Measurements from ENCODE around the gene TUBGCP2.
"Not testable (repeated sequence)": the region's sequence is repeated elsewhere in the genome, so short reads cannot be mapped to it uniquely, and the experiment has no call there.

Gene TUBGCP2

DNA sequence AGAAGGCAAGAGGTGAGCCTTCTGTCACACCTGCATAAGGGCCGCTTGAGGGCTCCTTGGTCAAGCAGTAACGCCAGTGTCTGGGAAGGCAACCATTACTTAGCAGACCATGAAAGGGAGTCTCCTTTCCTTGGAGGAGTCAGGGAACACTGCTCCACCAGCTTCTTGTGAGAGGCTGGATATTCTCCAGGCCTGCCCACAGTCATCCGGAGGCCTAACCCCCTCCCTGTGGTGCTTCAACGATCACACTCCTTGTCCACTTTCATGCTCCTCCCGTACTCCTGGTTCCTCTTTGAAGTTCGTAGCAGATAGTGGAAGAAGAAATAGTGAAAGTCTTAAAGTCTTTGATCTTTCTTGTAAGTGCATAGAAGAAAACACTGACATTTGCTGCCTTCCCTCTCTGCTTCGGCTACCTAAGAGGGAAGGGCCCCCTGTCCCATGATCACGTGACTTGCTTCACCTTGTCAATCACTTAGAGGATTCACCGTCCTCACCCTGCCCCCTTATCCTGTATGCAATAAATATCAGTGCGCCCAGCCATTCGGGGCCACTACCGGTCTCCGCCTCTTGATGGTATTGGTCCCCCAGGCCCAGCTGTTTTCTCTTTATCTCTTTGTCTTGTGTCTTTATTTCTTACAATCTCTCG, 13.5 kb upstream of the TUBGCP2 start:
- not testable (repeated sequence) for DNase-seq

DNA sequence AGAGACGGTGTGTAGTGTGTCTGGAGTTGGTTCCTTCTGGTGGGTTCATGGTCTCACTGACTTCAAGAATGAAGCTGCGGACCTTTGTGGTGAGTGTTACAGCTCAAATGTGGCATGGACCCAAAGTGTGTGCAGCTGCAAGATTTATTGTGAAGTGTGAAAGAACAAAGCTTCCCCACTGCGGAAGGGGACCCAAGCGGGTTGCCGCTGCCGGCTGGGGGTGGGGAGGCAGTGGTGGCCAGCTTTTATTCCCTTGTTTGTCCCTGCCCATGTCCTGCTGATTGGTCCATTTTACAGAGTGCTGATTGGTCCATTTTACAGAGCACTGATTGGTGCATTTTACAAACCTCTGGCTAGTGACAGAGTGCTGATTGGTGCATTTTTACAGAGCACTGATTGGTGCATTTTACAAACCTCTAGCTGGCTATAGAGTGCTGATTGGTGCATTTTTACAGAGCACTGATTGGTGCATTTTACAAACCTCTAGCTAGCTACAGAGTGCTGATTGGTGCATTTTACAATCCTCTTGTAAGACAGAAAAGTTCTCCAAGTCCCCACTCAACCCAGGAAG, 12.3 kb upstream of the TUBGCP2 start:
- DNase-seq: not testable (repeated sequence)

DNA sequence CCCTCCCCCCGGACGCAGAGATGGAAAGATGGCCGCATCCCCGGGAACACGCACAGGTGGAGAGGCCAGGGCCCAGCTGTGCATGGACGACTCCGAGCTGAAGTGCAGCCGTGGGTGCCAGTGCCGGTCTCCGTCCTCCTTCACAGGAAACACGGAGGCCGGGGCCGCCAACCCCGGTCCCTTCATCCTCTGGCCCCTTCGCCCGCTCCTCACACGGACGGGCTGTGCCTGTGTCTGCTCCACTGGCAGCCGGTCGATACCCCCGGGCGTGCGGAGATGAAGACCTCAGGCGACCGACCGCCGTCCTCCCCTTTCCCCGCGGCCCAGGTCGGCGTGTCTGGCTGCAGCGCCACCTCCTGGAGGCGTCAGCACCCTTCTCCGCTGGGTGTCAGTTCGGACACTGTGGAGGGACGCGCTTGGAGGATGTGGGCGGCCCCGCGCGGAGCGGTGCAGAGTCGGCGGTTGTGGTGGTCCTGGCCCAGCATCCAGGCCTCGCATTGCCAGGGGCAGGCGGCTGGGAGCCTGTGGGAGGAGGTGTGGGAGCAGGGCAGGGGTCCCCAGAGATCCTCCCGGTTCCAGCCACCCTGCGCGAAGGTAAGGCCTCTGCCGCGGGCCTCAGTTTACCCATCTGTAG, 9.9 kb upstream of the TUBGCP2 start:
- peak; percentile 91 for DNase-seq

DNA sequence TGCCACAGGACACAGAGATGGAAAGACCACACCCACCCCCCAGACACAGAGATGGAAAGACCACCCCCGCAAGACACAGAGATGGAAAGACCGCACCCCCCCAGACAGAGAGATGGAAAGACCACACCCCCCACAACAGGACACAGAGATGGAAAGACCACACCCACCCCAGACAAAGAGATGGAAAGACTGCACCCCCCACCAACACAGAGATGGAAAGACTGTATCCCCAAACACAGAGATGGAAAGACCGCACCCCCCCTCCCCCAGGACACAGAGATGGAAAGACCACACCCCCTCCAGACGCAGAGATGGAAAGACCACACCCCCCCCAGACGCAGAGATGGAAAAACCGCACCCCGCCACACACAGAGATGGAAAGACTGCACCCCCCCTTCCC, 8.1 kb upstream of the TUBGCP2 start:
- no peak for DNase-seq

DNA sequence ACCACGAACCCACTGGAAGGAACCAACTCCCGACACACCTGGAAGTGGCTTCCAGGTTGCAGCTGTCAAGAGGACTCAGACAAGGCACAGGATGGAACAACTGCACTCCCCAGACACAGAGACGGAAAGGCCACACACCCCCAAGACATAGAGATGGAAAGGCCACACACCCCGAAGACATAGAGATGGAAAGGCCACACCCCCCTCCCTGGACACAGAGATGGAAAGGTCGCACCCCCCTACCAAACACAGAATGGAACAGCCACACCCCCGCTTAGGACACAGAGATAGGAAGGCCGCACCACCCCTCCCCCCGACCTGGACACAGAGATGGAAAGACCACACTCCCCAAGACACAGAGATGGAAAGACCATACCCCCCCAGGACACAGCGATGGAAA, 7.6 kb upstream of the TUBGCP2 start:
- DNase-seq: peak; percentile 9

DNA sequence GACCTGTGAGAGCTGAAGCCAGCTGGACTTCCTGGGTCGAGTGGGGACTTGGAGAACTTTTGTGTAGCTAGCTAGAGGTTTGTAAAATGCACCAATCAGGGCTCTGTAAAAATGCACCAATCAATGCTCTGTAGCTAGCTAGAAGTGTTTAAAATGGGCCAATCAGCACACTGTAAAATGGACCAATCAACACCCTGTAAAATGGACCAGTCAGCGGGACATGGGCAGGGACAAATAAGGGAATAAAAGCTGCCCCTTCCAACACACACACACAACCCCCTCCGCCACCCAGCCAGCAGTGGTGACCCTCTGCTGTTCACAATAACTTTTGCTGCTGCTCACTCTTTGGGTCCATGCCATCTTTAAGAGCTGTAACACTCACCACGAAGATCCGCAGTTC, 7.2 kb upstream of the TUBGCP2 start:
- peak; percentile 46 for DNase-seq

DNA sequence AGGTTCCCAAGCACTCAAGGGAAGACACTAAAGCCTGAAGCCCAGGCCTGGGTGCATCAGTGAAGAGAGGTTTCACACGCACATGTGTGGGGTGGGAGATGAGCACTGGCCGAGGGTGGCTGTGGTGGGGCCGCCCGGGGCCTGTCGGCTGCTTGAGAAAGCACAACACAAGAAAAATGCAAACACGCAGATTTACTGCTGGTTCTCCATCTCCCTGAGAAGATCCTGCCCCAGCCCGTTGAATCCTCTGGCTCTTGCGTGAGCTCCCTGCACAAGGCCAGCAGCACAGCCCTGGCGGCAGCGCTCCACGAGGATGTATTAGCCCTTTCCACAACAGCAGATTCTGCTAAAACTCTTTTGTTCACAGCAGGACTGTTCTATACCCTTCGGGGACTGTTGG, 6.2 kb upstream of the TUBGCP2 start:
- no peak for DNase-seq

DNA sequence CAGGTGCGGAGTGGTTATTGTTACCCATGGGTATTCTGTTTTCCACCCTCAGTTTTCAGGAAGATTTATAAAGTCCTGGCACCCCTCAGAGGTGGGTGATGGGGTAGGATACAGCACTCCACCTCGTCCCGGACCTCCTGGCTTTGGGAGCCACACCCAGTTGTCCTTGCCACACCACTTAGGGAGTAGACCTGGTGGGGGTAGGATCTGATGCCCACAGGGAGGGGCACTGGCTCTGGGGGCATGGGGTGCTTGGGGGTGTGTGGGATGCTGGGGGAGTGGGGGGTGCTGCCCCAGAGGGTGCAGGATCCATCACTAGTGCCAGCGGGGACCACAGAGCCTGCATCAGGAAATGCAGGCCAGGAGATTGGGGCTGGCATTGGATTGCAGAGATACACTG, 4.5 kb upstream of the TUBGCP2 start:
- DNase-seq: no peak

DNA sequence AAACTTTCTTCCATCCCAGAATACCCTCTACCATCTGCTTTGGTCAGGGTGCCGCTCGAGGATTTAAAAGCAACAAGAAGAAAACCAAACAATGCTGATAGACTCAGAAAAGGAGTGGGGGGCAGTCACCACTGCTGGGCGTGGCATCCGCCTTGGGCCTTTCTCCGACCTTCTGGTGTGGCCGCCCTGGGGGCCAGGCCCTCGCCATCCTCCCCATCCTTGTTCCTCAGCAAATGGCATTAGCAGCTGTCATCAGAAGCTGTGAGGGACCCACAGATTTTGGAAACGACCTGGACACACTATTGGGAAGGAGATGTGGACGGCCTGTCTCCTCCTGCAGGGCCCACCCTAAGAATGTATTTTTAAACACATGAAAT, 4.1 kb upstream of the TUBGCP2 start:
- DNase-seq: no peak

DNA sequence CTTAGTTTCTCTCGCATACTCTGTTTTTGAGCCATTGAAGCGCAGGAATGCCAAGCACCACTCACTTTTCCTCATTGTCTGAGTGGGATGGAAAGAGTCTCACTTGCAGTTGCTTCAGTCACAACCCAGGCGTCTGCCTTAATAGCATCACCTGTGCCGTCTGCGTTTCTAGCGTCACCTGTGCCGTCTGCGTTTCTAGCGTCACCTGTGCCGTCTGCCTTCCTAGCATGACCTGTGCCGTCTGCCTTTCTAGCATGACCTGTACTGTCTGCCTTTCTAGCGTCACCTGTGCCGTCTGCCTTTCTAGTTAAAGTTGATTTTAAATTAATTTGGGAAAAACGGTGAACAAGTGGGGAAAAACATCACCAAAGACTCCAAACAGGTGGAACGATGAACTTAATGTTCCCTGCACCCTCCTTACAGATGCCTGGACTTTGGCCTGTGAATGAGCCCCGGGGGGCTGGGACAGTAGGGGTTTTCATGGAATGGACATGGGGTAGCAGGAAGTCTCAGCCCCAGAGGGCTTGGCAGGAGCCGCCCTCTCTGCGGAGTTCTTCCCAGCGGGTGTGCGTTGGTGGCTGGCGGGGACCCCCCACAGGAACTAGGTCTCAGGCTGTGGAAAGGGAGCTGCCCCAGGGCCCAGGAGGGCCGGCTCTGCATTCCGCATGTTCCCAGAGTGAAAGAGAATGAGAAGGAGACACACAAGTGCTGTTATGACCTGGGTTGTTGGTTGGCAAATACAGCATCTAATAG, 3.5 kb upstream of the TUBGCP2 start:
- no peak for DNase-seq

DNA sequence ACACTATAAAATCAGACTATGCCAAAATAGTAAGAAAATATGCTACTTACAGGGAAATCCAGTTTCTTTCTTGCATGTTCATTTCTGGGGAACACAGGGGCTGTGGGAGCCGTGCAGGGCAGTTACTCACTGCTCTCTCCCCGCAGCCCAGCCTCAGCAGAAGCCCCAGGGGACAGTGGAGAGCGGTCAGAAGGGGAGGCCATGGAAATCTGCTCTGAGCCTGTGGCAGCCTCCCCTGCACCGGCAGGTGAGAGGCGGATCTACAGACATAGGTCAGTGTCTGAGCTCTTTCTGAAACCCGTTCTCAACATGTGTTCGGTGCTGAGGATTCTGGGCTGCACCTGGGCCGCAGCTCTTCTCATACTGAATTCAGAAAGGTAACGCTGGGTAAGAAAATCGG, 2.9 kb upstream of the TUBGCP2 start:
- no peak for DNase-seq

DNA sequence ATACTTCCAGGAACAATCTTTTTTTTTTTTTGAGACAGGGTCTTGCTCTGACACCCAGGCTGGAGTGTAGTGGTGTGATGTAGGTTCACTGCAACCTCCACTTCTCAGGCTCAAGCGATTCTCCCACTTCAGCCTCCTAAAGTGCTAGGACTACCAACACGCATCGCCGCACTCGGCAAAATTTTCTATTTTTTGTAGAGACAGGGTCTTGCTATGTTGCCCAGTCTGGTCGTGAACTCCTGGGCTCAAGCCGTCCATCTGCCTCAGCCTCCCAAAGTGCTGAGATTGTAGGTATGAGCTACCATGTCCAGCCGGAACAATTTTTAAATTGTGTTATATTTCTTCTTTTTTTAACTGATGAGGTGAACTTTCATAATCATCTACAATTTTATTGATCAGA, 2.1 kb upstream of the TUBGCP2 start:
- no peak for DNase-seq

DNA sequence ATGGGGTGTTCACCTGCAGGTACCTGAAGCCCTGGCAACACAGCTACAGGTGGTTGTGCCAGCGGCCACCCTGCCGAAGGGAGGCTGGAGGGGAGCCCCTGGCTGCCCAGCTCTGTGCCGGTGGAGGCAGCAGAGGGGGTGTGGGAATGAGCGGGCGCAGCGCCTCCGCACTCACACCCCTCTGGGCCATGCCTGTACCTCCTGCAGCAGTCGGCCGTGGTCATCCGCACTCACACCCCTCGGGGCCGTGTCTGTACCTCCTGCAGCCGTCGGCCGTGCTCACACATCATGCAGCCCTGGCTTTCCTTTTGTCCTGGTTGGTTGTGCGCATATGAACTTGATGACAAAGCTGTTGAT, 1.7 kb upstream of the TUBGCP2 start:
- DNase-seq: no peak

DNA sequence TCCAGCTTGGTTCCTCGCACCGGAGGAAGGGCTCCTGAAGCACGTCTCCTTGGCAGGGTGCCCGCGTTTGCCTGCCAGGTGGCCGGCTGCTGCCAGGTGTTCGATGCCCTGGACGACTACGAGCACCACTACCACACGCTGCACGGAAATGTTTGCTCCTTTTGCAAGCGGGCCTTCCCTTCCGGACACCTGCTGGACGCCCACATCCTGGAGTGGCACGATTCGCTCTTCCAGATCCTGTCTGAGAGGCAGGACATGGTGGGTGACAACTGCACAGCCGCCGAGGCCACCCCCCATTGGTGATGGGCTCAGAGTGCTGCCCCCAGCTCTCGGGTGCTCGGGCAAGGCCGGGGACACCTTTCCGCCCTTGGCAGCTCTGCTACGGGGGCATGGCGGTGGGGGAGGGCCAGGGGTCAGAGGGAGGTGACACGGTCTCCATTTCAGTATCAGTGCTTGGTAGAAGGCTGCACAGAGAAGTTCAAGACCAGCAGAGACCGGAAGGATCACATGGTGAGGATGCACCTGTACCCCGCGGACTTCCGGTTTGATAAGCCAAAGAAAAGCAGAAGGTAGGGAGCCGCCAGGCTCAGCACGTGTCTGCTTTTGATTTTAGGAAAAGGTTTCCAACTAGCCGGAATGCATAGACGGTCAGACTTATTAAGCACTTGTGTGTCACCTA, 1.2 kb upstream of the TUBGCP2 start:
- DNase-seq: no peak

DNA sequence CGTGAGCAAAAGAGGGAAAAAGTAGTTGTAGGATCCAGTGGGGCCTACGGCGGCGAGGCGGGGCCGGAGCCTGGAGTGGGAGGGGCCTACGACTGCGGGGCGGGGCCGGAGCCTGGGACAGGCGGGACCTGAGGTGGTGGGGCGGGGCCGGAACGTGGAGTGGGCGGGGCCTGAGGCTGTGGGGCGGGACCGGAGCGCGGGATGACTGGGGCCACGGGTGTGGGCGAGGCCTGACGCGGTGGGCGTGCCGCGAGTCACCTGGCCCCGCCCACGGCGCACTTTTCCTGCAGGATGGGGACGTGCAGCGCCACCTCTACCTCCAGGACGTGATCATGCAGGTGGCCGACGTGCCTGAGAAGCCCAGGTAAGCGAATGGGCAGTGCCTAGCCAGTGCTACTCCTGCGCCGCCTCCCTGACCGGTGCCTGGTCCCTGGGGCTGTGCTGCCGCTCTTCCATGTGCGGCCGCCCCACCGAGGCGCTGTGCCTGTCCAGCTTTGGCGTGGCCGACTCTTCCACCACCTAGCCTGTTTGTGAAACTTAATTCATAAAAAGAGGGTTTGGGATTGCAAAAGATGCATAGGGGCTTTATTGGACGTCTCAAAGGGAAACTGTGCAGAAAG, 538 bp upstream of the TUBGCP2 start:
- DNase-seq: peak; percentile 95

DNA sequence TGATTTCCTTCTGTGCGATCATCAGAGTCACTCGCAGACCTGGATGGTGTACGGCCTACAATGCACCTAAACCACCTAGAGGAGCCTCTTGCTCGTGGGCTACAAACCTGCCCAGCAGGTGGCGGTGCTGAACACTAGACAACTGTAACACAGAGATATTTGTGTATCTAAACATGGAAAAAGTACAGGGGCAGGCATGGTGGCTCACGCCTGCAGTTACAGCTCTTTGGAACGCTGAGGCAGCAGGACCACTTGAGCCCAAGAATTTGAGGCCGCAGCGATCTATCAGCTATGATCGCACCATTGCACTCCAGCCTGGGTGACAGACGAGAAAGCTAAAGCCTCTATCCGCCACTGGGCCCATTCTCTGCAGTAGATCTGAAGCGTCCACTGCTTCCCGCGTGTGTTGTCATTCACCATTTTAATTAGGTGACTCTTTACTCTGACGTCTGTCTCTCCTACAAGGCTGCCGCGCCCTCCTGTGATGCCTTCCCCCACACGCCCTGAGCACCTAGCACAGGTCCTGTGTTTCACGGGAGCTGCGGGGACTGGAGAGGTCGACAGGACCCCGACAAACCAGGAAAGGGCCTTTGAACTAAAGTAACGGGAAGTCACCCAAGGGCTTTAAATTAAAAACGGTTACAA, 774 bp downstream of the TUBGCP2 start:
- DNase-seq: peak; percentile 86

DNA sequence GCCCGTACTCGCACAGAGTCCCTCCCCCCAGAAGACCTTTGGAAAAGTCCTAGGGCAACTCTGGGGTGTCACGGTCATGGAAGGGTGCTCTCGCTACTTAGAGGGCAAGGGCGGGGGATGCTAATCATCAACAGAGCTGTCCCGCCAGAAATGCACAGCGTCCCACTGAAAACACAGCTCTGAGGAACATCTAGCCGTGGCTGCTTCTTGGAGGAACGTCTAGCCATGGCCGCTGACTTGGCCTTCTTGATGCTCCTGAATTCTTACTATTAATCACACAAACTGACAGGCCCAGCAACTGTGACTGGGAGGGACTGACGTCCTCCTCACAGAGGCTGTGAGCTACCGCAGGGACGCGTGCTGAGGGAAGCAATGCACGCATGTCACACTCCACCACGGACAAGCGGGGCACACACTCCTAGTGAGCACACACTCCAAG, 1.7 kb downstream of the TUBGCP2 start:
- DNase-seq: no peak

DNA sequence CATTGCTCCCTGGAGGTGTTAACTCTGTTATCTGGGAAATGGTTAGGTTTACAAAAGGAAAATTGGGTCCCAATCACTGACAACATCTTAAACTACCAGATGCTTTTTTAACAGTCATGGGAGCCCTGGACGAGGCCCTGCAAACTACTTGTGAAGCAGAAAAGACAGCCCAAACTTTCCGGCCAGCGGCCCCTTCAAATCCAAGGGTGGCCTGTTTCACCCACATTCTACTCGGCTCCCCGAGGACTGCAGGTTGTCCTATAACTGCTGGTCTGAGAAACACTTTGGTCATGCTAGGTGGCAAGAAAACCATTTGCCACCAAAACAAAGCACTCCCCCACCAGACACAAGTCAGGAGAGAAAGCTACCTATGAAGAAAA, 2.6 kb downstream of the TUBGCP2 start:
- no peak for DNase-seq

DNA sequence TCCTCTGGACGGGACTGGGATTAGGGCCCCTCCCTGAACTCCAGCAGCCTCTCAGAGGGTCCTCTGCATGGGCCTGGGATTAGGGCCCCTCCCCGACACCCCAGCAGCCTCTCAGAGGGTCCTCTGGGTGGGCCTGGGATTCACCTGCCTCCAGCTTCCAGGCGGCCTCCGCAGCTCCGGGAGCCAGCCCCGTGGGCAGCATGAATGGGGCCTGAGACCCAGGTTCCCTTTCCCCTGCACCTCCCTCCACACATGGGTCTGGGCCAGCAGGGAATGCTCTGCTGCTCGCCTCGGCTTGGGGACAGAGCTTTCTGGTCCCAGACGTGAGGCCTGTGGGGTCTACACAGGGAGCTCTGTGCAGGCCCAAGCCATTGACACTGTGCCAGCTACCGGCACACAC, 5.5 kb downstream of the TUBGCP2 start:
- no peak for DNase-seq

DNA sequence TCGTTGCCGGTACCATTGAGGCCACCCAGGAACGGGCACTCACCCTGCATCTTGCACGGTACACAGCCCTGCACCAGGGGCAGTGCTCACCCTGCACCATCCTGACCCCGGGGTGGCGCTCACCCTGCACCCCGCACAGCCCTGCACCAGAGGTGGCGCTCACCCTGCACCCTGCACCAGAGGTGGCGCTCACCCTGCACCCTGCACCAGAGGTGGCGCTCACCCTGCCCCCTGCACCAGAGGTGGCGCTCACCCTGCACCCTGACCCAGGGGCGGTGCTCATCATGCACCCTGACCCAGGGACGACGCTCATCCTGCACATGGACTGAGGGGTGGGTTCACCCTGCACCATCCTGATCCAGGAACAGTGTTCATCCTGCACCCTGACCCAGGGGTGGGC, 6.4 kb downstream of the TUBGCP2 start:
- no peak for DNase-seq

DNA sequence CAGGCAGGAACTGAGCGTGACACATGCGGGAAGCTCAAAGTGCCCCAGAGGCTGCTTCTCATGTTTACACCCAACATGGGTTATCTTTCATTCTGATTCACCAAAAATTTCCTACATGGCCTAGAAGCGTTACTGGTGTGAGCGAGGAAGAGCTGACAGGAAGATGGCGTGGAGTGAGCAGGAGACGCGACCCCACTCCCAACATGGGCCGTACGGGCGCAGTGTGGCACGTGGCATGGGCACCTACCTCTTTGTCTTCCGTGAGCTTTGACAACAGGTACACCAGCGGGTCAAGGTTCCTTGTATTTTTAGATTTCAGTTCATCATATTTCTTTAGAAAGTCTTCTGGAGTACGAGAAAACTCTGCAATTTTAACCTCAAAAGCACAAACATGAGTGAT, 8.9 kb downstream of the TUBGCP2 start:
- no peak for DNase-seq

DNA sequence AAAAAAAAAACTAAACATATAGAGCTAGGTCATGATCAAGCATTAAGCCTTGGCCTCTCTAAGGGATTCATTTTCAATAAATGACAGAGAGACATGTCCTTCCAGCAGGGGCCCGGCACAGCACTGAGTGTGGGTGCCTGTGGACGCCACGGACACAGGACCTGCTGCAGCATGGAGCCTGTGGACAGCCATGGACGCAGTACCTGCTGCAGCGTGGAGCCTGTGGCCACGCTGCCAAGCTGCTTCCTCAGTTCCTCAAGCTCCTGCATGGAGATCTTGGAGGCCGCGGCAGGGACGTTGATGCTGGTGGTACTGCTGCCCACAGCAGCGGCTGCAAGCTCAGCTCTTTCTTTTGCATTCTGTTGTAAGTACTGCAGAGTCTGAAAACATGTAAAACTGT, 9.4 kb downstream of the TUBGCP2 start:
- DNase-seq: no peak

DNA sequence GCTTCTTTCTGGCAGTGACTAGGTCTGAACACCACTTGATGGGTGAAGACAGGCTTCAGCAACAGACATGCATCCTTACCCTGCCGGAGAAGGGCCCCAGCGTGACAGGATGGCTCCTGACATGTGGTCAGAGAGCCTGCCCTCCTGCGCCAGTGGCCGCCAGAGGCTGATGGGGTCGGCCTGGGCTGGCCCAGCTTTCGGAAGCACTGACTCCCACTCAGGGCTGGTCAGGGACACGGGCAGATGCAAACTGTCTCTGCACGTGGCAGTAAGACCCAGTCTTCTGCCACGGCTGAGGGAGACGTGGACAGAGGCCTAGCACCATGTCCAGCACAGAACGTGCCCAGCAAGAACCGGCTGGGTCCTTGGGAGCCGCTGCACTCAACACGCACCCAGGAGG, 10.2 kb downstream of the TUBGCP2 start:
- no peak for DNase-seq

Data from OCI-M1 (cell line).